Right lobe of liver (tissue), 6 donors: ENCODE measurements around the gene POLR2L. TPM values are rescaled to one million over a fixed set of nuclear protein-coding genes. Genes with fewer than 3 reads are reported as not detected.
A peak's percentile ranks its signal among the peaks of the same experiment; 100 is the strongest.

Experiments
- ATAC-seq, 4 donors: fragments of 200-7000 bp; cut with Tn5 transposase; one replicate each; pipeline ENCODE4 v1.9.1; 2020; ENCODE audit warnings: mild to moderate bottlenecking in 4 of 4, moderate library complexity in 4 of 4
- DNase-seq, 3 donors: peaks; one replicate each; pipeline ENCODE4 v3.0.0-alpha.2; 2020
- H3K27ac ChIP-seq, 3 donors: fragments of 200-600 bp; one replicate each; pipeline ENCODE4 v1.8.0; 2022
- H3K27me3 ChIP-seq, 2 donors: fragments of 200-600 bp; one replicate each; pipeline ENCODE4 v1.8.0; 2022
- H3K36me3 ChIP-seq, 4 donors: fragments of 200-600 bp; sonication (generic) in 1 of 4; one replicate each; pipeline versions ENCODE4 v1.5.1 to v1.8.0; 2017 to 2022; ENCODE audit warnings: control low read depth in 1 of 4
- H3K4me1 ChIP-seq, 4 donors: fragments of 200-600 bp; sonication (generic) in 1 of 4; one replicate each; pipeline versions ENCODE4 v1.5.1 to v1.8.0; 2017 to 2022; ENCODE audit warnings: control low read depth in 1 of 4
- H3K4me3 ChIP-seq, 3 donors: fragments of 200-600 bp; one replicate each; pipeline ENCODE4 v1.8.0; 2022
- H3K9me3 ChIP-seq, 4 donors: fragments of 200-600 bp; sonication (generic) in 1 of 4; one replicate each; pipeline versions ENCODE4 v1.5.1 to v1.8.0; 2017 to 2022; ENCODE audit warnings: control low read depth in 1 of 4
- CTCF ChIP-seq, 4 donors: fragments of 200-600 bp in 3 of 4; fragments of 450-650 bp in 1 of 4; IDR thresholded peaks; one replicate each; pipeline versions ENCODE4 v1.5.1 to v1.8.0; 2016 to 2022; ENCODE audit warnings: antibody characterized with exemption in 4 of 4, mild to moderate bottlenecking in 2 of 4
- POLR2A ChIP-seq: fragments of 450-650 bp; IDR thresholded peaks from one replicate; pipeline ENCODE4 v1.6.1; 2017; ENCODE audit warnings: antibody characterized with exemption, mild to moderate bottlenecking
- WGBS: methylation state at CpG from one replicate; pipeline ENCODE4 v1.1.6; 2018; ENCODE audit warnings: low coverage, low lambda C conversion rate; ENCODE audit not compliant: insufficient coverage; ENCODE audit errors: missing lambda C conversion rate; 5-methylcytosine and 5-hydroxymethylcytosine counted together
- intact Hi-C, 2 donors: fragments of 100-400 bp; cut with DNase I; formaldehyde crosslinking; loops; one replicate each; pipeline versions ENCODE4 v1.11.2 to v1.14.1; 2022
- total RNA-seq, 6 experiments: library from RNA; depleted of rRNA in 2 of 6; stranded (reverse); fragments of >200 nt in 2 of 6; fragmentation: NEBNext Ultra II Directional in 3 of 6; extraction: Animal tissue kit (Norgen Biotek cat#: 25700) in 3 of 6; gene quantifications; one replicate each; pipeline versions ENCODE4 v1.1.0 to v1.2.4, GENCODE V29; 2016 to 2023
- donor health status: DM: no; HTN: yes; CAD: no.
- donor health status: DM: no; HTN: no; CAD: no.
- donor health status: DM: no; HTN: no; CAD: no.
- donor health status: DM: no; HTN: yes; CAD: no.
- donor health status: DM: no; HTN: yes; CAD: no.

Gene POLR2L
- total RNA-seq, 6 experiments from 2014 or later: 34.5 to 88.1 (median 72.9) TPM

DNA sequence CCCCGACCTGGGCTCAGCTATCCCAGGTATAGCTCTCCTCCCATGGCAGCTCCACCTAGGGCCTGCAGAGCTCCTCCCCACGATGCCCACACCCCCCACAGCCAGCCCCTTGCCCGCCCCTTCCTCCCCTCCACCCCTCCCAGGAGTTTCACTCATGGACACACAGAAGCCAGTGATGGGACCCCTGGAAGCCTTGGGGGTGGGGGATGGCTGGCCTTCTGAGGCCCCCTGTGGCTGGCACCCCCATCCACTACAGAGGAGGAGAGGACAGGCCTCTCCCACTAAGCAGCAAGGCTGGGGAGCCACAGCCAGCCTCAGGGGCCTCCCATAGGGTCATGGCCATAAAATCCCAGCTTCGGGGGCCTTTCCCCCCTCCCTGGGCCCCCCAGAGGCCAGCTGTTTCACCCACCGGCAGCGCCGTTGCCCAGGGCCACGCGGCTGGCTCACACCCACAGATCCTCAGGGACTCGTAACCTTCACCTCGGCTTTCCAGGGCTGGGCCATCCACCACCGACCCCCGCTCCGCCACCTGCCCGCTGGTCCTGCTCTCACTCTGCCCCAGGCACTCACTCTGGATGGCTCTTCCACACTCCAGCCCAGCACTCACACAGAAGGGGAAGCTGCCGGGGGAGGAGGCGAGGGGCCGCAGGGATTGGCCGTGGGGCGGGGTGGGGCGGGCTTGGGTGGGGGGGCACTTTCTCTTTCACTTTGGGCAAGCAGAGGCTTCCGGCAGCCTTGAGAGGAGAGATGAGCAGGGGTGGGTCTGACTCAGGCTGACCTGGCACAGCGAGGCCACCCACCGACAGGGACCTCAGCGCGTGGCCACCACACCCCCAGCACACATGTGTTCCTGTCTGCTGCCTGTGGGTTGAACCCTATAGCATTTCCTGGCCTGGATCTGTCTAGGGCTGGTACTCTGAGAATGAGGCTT lies 46.4 kb downstream of the POLR2L start:
- Histone ChIP-seq H3K9me3 (no peaks in the 10 kb centered on the region), H3K4me1 (peaks cover 0 to 33% (median 11%) of the 10 kb centered on the region in 4 donors), H3K27me3 (no peaks in the 10 kb centered on the region), H3K27ac (peak overlapping the region; percentile 70 to 88 (median 85)), H3K4me3 (peak overlapping the region; percentile 63 to 73 (median 73)), H3K36me3 (peaks cover 0 to 5% (median 0%) of the 10 kb centered on the region in 4 donors)
- TF ChIP-seq POLR2A (peak; percentile 59), CTCF (IDR thresholded peaks at IDR 0.05) (no peak)
- intact Hi-C loops: no loop called here
- ATAC-seq (peak; percentile 55 to 69 (median 64)), DNase-seq (peak; percentile 83 to 87 (median 85))
- WGBS: 0% methylated on average over 3 of the region's 26 CpGs

DNA sequence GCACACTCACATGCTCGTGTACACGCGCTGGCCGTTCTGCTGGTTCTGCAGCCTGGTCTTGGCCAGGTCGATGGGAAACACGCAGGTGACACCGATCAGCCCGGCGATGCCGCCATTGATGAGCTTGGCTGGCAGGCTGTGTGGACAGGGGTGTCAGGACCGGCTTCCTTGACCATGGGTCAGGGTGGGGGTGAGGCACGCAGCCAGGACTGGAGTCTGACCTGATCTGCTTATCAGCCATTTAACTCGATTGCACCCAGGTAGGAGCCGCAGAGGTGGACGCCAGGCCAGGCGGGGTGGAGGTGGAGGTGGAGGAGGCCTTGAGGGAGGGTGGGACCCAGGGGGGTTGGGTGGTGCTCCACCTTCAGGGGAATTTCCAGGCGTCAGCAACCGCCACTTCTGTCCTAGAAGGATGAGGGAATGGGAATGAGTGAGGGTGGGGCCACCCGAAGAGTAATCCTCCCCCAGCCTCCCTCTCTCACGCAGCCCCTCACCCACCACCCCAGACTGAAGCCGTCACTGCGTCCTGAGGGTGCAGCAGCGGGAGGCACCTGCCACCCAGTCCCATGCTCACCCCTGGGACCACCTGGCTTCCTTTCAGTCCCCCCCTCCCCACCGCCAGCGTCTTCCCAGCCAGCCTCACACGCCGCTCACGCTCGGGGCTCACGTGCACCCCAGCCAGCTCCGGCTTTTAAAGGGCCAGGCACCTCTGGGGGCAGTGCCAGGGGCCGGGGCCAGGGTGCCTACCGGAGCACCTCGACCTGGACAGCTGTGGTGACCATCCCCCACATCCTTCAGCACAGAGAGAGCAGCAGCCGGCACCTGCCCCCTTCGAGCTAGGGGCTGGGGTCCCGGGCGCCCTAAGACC lies 47.3 kb downstream of the POLR2L start:
- Histone ChIP-seq H3K27ac (peak overlapping the region in 2 of 3 donors; percentile 85 to 88), H3K9me3 (no peaks in the 10 kb centered on the region), H3K4me3 (peak overlapping the region; percentile 63 to 73 (median 73)), H3K4me1 (peaks cover 0 to 34% (median 11%) of the 10 kb centered on the region in 4 donors), H3K36me3 (peaks cover 0 to 5% (median 0%) of the 10 kb centered on the region in 4 donors), H3K27me3 (no peaks in the 10 kb centered on the region)
- TF ChIP-seq POLR2A (no peak), CTCF (IDR thresholded peaks at IDR 0.05) (no peak)
- intact Hi-C loops: no loop called here
- peak in 1 of 3 donors; percentile 82 for DNase-seq
- WGBS: 41% methylated on average over 22 of the region's 38 CpGs
- ATAC-seq: peak; percentile 1 to 28 (median 22)

DNA sequence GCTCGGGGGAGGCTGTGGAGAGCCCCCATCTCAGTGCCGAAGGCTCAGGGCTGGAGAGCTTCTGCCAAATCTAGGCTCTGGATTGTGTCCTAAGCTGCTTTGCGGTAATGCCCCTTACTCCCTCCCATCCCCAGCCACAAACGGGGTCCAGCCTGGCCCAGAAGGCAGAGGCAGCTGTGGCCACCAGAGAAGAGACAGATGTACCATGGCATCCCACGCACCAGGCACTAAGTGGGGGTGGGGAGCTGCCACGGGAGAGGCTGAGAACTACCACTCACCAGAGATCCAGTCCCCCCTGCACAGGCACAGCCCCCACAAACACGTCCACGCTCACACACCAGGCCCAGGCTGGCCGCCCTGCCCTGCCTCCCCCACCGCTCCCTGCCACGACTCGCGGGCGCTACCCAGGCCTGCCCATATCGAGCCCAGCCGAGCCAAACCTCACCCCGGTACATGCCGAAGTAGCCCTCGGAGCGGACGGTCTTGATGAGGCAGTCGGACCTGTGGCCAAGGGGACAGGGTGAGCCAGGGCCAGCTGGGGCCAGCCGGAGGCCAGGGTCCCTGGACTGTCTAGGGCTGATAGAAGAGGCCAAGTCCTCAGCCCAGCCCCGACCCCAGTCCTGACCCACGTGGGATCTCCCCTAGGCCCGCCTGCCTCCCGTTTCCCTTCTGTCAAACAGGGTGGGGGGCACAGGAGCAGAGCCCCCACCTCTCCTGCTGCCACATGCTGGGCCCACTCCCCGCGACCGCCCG lies 48.1 kb downstream of the POLR2L start:
- Histone ChIP-seq H3K27me3 (no peaks in the 10 kb centered on the region), H3K27ac (no peak overlapping the region), H3K4me3 (peak overlapping the region in 1 of 3 donors; percentile 73), H3K36me3 (peaks cover 0 to 5% (median 0%) of the 10 kb centered on the region in 4 donors), H3K4me1 (peaks cover 0 to 34% (median 11%) of the 10 kb centered on the region in 4 donors), H3K9me3 (no peaks in the 10 kb centered on the region)
- DNase-seq (peak in 1 of 3 donors; percentile 28), ATAC-seq (no peak)
- intact Hi-C loops: no loop called here
- WGBS: 67% methylated on average over 3 of the region's 31 CpGs
- no peak for TF ChIP-seq CTCF (IDR thresholded peaks at IDR 0.05)
- TF ChIP-seq POLR2A: no peak

GRCh38 chr11:793556-793955 lies 48.8 kb downstream of the POLR2L start:
- Histone ChIP-seq H3K27ac (no peak overlapping the region), H3K4me3 (no peak overlapping the region), H3K36me3 (peaks cover 0 to 5% (median 0%) of the 10 kb centered on the region in 4 donors), H3K9me3 (no peaks in the 10 kb centered on the region), H3K4me1 (peaks cover 0 to 32% (median 11%) of the 10 kb centered on the region in 4 donors), H3K27me3 (no peaks in the 10 kb centered on the region)
- TF ChIP-seq POLR2A (no peak), CTCF (IDR thresholded peaks at IDR 0.05) (no peak)
- intact Hi-C loops: no loop called here
- peak in 1 of 3 donors; percentile 31 for DNase-seq
- 70% methylated on average over 2 of the region's 7 CpGs for WGBS
- ATAC-seq: no peak
